Measurements from ENCODE around the gene BTC. TPM values are rescaled to one million over a fixed set of nuclear protein-coding genes. Genes with fewer than 3 reads are reported as not detected.

BTC gene
- total RNA-seq, 4 donors from 2014 or later = 0.57 to 2.4 (median 1.4) TPM

- TF ChIP-seq CTCF (IDR thresholded peaks at IDR 0.05; ENCODE audit: low read depth) = no peak
These were observed 37.2 kb downstream of the BTC start for GRCh38 chr4:74757136-74757535.

GRCh38 chr4:74755486-74755885, 38.8 kb downstream of the BTC start:
- TF ChIP-seq CTCF (IDR thresholded peaks at IDR 0.05; ENCODE audit: low read depth) = no peak

GRCh38 chr4:74754218-74754617, 40.1 kb downstream of the BTC start:
- no peak for TF ChIP-seq CTCF (IDR thresholded peaks at IDR 0.05; ENCODE audit: low read depth)

- no peak for TF ChIP-seq CTCF (IDR thresholded peaks at IDR 0.05; ENCODE audit: low read depth)
These were observed 41.5 kb downstream of the BTC start for GRCh38 chr4:74752798-74753197.

- no peak for TF ChIP-seq CTCF (IDR thresholded peaks at IDR 0.05; ENCODE audit: low read depth)
These were observed 42.5 kb downstream of the BTC start for GRCh38 chr4:74751856-74752255.

- no peak for TF ChIP-seq CTCF (IDR thresholded peaks at IDR 0.05; ENCODE audit: low read depth)
These were observed 43.1 kb downstream of the BTC start for GRCh38 chr4:74751247-74751646.

GRCh38 chr4:74742185-74742584, 52.1 kb downstream of the BTC start:
- no peak for TF ChIP-seq CTCF (IDR thresholded peaks at IDR 0.05; ENCODE audit: low read depth)

All from subcutaneous adipose tissue (tissue), 4 donors.